Glutamatergic neuron (in vitro differentiated cells): ENCODE data around the gene SPACA5. TPM values are rescaled to one million over a fixed set of nuclear protein-coding genes. Genes with fewer than 3 reads are reported as not detected.
A peak's percentile ranks its signal among the peaks of the same experiment; 100 is the strongest.

Source experiments
- DNase-seq: peaks from one replicate; pipeline ENCODE4 v3.0.0; 2022
- H3K27ac Mint-ChIP-seq: one replicate; pipeline ENCODE4 v1.8.0; 2020; ENCODE audit warnings: mild to moderate bottlenecking, mixed read lengths, inconsistent platforms; ENCODE audit not compliant: unreplicated experiment
- H3K27me3 Mint-ChIP-seq: one replicate; pipeline ENCODE4 v1.8.0; 2020; ENCODE audit warnings: mild to moderate bottlenecking, moderate library complexity, mixed read lengths, inconsistent platforms; ENCODE audit not compliant: unreplicated experiment
- H3K36me3 Mint-ChIP-seq: one replicate; pipeline ENCODE4 v1.8.0; 2020; ENCODE audit warnings: mild to moderate bottlenecking, mixed read lengths, inconsistent platforms; ENCODE audit not compliant: unreplicated experiment
- H3K4me1 Mint-ChIP-seq: one replicate; pipeline ENCODE4 v1.8.0; 2020; ENCODE audit warnings: mild to moderate bottlenecking, low read depth, mixed read lengths, inconsistent platforms; ENCODE audit not compliant: unreplicated experiment
- H3K4me3 Mint-ChIP-seq: one replicate; pipeline ENCODE4 v1.8.0; 2020; ENCODE audit warnings: mild to moderate bottlenecking, mixed read lengths, inconsistent platforms; ENCODE audit not compliant: unreplicated experiment
- H3K9me3 Mint-ChIP-seq: one replicate; pipeline ENCODE4 v1.8.0; 2020; ENCODE audit warnings: mild to moderate bottlenecking, moderate library complexity, mixed read lengths, inconsistent platforms; ENCODE audit not compliant: unreplicated experiment
- CTCF ChIP-seq: fragments of 200-600 bp; sonication (generic); IDR thresholded peaks from one replicate; pipeline ENCODE4 v1.5.0; 2021; ENCODE audit not compliant: partially characterized antibody, unreplicated experiment
- total RNA-seq: library from RNA; stranded (reverse); fragmentation: NEBNext Ultra II Directional; extraction: Animal tissue kit (Norgen Biotek cat#: 25700); gene quantifications from one replicate; pipeline ENCODE4 v1.2.1, GENCODE V29; 2021; ENCODE audit not compliant: unreplicated experiment

Gene SPACA5
- total RNA-seq, 1 donor from 2014 or later, result not detected

- no peaks in the 10 kb centered on the region for H3K4me1 Mint-ChIP-seq
- TF ChIP-seq CTCF, result no peak
- H3K27ac Mint-ChIP-seq, result no peak overlapping the region
- peaks cover 2% of the 10 kb centered on the region for H3K27me3 Mint-ChIP-seq
- peaks cover 70% of the 10 kb centered on the region for H3K36me3 Mint-ChIP-seq
- no peak overlapping the region for H3K4me3 Mint-ChIP-seq
- no peak for DNase-seq
- peaks cover 11% of the 10 kb centered on the region for H3K9me3 Mint-ChIP-seq
Measured at GRCh38 chrX:47976254-47977151, 30.3 kb upstream of the SPACA5 start.

DNA sequence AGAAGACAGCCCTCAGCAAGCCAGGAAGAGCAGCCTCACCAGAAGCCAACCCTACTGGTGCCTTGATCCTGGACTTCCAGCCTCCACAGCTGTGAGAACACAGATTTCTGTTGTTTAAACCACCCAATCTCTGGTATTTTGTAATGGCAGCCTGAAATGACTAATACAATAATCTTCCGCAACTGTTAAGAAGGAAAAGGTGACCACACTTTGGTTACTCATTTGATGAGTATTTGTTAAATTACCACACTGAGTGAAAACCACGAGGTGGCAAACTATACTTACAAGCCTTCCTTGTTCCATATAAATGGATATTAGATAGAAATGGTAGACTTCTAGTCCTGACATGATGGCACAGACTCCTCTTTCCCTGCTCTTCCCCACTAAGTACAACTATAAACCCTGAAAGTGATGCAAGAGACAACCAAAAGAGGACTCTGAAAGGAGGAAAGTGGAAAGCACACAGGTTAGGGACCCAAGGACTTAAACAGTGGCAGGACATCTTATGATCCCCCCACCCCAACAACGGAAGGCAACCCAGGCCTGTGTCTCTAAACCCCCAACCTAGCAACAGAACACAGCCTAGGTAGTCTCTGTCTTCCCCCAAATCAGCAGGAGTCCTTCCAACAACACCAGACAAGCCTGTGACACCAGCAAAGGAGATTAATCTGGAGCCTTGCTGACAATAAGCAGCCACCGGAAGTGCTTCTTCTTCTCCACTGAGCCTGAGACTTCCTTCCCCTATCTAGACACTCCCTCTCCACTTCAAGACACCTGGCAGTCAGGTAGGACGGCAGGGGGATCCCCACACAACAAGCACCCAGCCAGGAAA lies 15.3 kb upstream of the SPACA5 start:
- H3K4me3 Mint-ChIP-seq, result no peak overlapping the region
- DNase-seq, result no peak
- no peaks in the 10 kb centered on the region for H3K4me1 Mint-ChIP-seq
- no peak for TF ChIP-seq CTCF
- H3K9me3 Mint-ChIP-seq, result no peaks in the 10 kb centered on the region
- peaks cover 8% of the 10 kb centered on the region for H3K36me3 Mint-ChIP-seq
- H3K27ac Mint-ChIP-seq, result no peak overlapping the region
- no peaks in the 10 kb centered on the region for H3K27me3 Mint-ChIP-seq

DNA sequence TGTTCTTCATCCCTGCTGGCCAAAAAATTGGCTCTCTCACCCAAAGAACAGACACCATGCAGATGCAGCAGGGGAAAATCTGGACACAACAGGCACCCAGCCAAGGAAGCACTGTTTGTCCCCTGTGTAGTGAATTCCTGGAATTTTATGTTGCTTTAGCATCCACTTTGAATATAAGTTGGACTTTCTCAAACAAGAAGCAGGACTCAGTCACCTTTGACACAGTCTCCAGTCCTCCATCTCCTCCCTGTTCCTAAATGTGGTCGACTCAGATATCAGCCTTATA lies 14.8 kb upstream of the SPACA5 start:
- no peak for DNase-seq
- Mint-ChIP-seq H3K36me3 (peaks cover 5% of the 10 kb centered on the region), H3K4me1 (no peaks in the 10 kb centered on the region), H3K4me3 (no peak overlapping the region), H3K27ac (no peak overlapping the region), H3K9me3 (no peaks in the 10 kb centered on the region), H3K27me3 (no peaks in the 10 kb centered on the region)
- TF ChIP-seq CTCF, result no peak

GRCh38 chrX:47992669-47993068 lies 14.1 kb upstream of the SPACA5 start:
- DNase-seq, result no peak
- Mint-ChIP-seq H3K27me3 (no peaks in the 10 kb centered on the region), H3K27ac (no peak overlapping the region), H3K4me1 (no peaks in the 10 kb centered on the region), H3K36me3 (no peaks in the 10 kb centered on the region), H3K9me3 (no peaks in the 10 kb centered on the region), H3K4me3 (no peak overlapping the region)
- no peak for TF ChIP-seq CTCF

DNA sequence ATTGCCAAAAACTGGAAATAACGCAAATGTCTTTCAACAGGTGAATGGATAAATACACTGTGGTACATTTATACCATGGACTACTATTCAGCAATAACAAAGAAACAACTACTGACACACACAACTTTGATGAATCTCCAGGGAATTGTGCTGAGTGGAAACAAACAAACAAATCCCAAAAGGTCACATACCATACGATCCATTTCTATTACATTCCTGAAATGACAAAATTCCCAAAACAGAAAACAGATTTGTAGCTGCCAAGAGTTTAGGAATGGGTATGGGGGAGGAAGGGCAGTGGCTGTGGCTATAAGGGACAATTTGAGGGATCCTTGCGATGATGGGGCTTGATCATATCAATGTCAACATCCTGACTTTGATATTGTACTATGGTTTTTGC lies 5.5 kb upstream of the SPACA5 start:
- H3K9me3 Mint-ChIP-seq, result peaks cover 3% of the 10 kb centered on the region
- no peaks in the 10 kb centered on the region for H3K4me1 Mint-ChIP-seq
- no peak overlapping the region for H3K27ac Mint-ChIP-seq
- peaks cover 6% of the 10 kb centered on the region for H3K27me3 Mint-ChIP-seq
- DNase-seq, result no peak
- no peak for TF ChIP-seq CTCF
- no peaks in the 10 kb centered on the region for H3K36me3 Mint-ChIP-seq
- peak overlapping the region; percentile 25 for H3K4me3 Mint-ChIP-seq
